K562 (cell line): Measurements from ENCODE around the gene RDH13. TPM values are rescaled to one million over a fixed set of nuclear protein-coding genes. Genes with fewer than 3 reads are reported as not detected.

Experiments
- ARNT ChIP-seq, 2 experiments: fragments of 450-650 bp; IDR thresholded peaks; 2 replicates each; pipeline ENCODE4 v1.6.1; 2016; ENCODE audit warnings: mild to moderate bottlenecking in 1 of 2
- CBX5 ChIP-seq: IDR thresholded peaks from 2 replicates; pipeline ENCODE4 v1.6.1; 2014; ENCODE audit warnings: low read depth, borderline replicate concordance
- ETS2 ChIP-seq: IDR thresholded peaks from 2 replicates; pipeline ENCODE4 v1.6.1; 2016; ENCODE audit warnings: borderline replicate concordance, missing genetic modification characterization, mild to moderate bottlenecking, moderate library complexity, missing compliant biosample characterization; ENCODE audit not compliant: poor library complexity, severe bottlenecking
- FOXK1 ChIP-seq: sonication (generic); formaldehyde crosslinking; IDR thresholded peaks from 2 replicates; pipeline ENCODE4 v1.8.0; 2022; ENCODE audit warnings: missing genetic modification reagents, mild to moderate bottlenecking, borderline replicate concordance
- HDAC8 ChIP-seq: fragments of 450-650 bp; IDR thresholded peaks from 2 replicates; pipeline ENCODE4 v1.6.1; 2016; ENCODE audit warnings: mild to moderate bottlenecking, missing genetic modification characterization, moderate library complexity, missing compliant biosample characterization
- HNRNPUL1 ChIP-seq: fragments of 200-400 bp; formaldehyde crosslinking; IDR thresholded peaks from 2 replicates; pipeline ENCODE4 v1.6.1; 2017; ENCODE audit warnings: low read length
- KLF16 ChIP-seq: IDR thresholded peaks from 2 replicates; pipeline ENCODE4 v1.6.1; 2016; ENCODE audit warnings: antibody characterized with exemption
- MEF2A ChIP-seq: IDR thresholded peaks from 2 replicates; pipeline ENCODE4 v1.6.1; 2011; ENCODE audit warnings: low read depth, mild to moderate bottlenecking, low read length, moderate library complexity; ENCODE audit not compliant: control insufficient read depth
- SMARCC2 ChIP-seq: fragments of 450-650 bp; IDR thresholded peaks from 2 replicates; pipeline ENCODE4 v1.6.1; 2017; ENCODE audit warnings: antibody characterized with exemption, moderate library complexity, mild to moderate bottlenecking, low read depth
- SRSF3 ChIP-seq: fragments of 200-400 bp; formaldehyde crosslinking; IDR thresholded peaks from 2 replicates; pipeline ENCODE4 v1.6.1; 2016; ENCODE audit warnings: mild to moderate bottlenecking, low read length, moderate library complexity; ENCODE audit not compliant: insufficient read depth
- TBL1XR1 ChIP-seq, 2 experiments: IDR thresholded peaks; 2 replicates each; pipeline ENCODE4 v1.6.1; 2012; ENCODE audit warnings: improper control_type of control experiment in 2 of 2, low read length in 2 of 2, mild to moderate bottlenecking in 1 of 2
- ZFP36 ChIP-seq: fragments of 150-350 bp; IDR thresholded peaks from 2 replicates; pipeline ENCODE4 v1.6.1; 2018; ENCODE audit warnings: low read length, low read depth; ENCODE audit not compliant: partially characterized antibody
- polyA plus RNA-seq, 8 experiments: library from polyadenylated mRNA; depleted of rRNA in 4 of 8; stranded (reverse) in 5 of 8; unstranded in 3 of 8; fragments of >200 nt; fragmentation: Nextera tagmentation in 2 of 8; fragmentation: Illumina TruSeq in 1 of 8; extraction: Ambion mirVana in 2 of 8; extraction: Trizol in 1 of 8; gene quantifications; 2 replicates each; pipeline versions ENCODE4 v1.2.1 to v1.2.3, GENCODE V29; 2011 to 2014; ENCODE audit warnings: inconsistent platforms in 1 of 8, missing spikeins in 1 of 8
- total RNA-seq, 7 experiments: library from RNA; depleted of rRNA in 6 of 7; stranded (reverse); fragments of >200 nt in 6 of 7; fragmentation: Illumina TruSeq in 2 of 7; extraction: Trizol in 2 of 7; gene quantifications; 2 replicates each; pipeline versions ENCODE4 v1.2.1 to v1.2.3, GENCODE V29; 2011 to 2021; ENCODE audit warnings: low replicate concordance in 1 of 7
- TF ChIP-seq, protein P1 (sequence below), 2 experiments: fragments of 450-650 bp in 1 of 2; sonication (generic) in 1 of 2; formaldehyde crosslinking in 1 of 2; IDR thresholded peaks; 2 replicates each; pipeline versions ENCODE4 v1.7.1 to v1.9.0; 2016 to 2022; ENCODE audit warnings: inconsistent platforms in 1 of 2, mild to moderate bottlenecking in 1 of 2, missing genetic modification reagents in 1 of 2
- TF ChIP-seq, protein P2 (sequence below): sonication (generic); formaldehyde crosslinking; IDR thresholded peaks from 2 replicates; pipeline ENCODE4 v1.8.0; 2022; ENCODE audit warnings: missing genetic modification reagents, mild to moderate bottlenecking, moderate library complexity, borderline replicate concordance
- TF ChIP-seq, protein P3 (sequence below): fragments of 450-650 bp; conservative IDR thresholded peaks from 2 replicates; pipeline ENCODE4 v1.6.1; 2016; ENCODE audit warnings: missing genetic modification characterization, low read depth, mild to moderate bottlenecking, control low read depth, missing compliant biosample characterization

RDH13 gene
- total and polyA plus RNA-seq, 9 of the 15 experiments (the other 6 are each of a cell fraction or from before 2014, with no cell fraction given): 7.5 to 70.3 (median 39.5) TPM

DNA sequence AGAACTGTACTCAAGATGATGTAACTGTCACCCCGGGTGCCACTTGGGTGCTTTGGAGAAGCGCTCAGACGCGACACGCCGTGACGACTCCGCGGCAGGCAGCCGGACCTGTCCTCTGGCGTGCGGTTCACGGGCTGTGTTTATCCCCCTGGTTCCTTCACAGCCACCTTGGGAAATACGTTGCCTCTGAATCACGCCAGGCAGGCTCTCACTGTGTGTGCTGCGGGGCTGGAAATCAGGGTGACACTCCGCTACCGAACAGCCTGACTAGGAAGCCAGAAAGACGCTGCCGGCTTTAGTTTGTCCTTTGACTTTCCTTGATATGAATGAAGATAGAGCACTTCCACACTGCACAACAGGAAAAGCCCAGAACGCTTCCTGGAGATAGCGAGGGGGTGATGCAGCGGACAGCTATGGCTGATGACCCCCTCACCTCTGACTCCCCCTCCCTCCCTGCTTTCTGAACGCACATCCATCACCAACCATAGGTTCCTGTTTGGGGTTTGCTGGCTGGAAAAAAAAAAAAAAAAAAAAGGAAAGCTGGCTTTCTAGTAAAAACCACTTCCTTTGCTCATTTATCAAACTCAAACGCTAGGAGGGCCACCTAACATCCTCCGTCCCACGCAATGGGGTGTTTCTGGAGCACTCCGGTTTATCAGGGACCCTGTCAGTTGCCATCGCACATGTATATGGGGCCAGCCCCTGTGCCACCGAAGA lies 21.2 kb downstream of the RDH13 start (continued):
- TF ChIP-seq HDAC8 (no peak), ZFP36 (no peak), CBX5 (no peak), SRSF3 (no peak), ETS2 (no peak), HNRNPUL1 (no peak), ARNT (IDR thresholded peaks at IDR 0.05) (peak in 1 of 2 experiments; percentile 49; a peak in 2 of 4 replicates), TBL1XR1 (IDR thresholded peaks at IDR 0.05; ENCODE audit: low read length in 2 of 2) (peak in 1 of 2 experiments; percentile 74; a peak in 2 of 4 replicates), FOXK1 (CRISPR knock-in tag) (no peak), MEF2A (no peak), SMARCC2 (0 out of 2 replicates have a peak, but pooled peaks have one; percentile 26), KLF16 (no peak)
- TF ChIP-seq, protein P1, sequence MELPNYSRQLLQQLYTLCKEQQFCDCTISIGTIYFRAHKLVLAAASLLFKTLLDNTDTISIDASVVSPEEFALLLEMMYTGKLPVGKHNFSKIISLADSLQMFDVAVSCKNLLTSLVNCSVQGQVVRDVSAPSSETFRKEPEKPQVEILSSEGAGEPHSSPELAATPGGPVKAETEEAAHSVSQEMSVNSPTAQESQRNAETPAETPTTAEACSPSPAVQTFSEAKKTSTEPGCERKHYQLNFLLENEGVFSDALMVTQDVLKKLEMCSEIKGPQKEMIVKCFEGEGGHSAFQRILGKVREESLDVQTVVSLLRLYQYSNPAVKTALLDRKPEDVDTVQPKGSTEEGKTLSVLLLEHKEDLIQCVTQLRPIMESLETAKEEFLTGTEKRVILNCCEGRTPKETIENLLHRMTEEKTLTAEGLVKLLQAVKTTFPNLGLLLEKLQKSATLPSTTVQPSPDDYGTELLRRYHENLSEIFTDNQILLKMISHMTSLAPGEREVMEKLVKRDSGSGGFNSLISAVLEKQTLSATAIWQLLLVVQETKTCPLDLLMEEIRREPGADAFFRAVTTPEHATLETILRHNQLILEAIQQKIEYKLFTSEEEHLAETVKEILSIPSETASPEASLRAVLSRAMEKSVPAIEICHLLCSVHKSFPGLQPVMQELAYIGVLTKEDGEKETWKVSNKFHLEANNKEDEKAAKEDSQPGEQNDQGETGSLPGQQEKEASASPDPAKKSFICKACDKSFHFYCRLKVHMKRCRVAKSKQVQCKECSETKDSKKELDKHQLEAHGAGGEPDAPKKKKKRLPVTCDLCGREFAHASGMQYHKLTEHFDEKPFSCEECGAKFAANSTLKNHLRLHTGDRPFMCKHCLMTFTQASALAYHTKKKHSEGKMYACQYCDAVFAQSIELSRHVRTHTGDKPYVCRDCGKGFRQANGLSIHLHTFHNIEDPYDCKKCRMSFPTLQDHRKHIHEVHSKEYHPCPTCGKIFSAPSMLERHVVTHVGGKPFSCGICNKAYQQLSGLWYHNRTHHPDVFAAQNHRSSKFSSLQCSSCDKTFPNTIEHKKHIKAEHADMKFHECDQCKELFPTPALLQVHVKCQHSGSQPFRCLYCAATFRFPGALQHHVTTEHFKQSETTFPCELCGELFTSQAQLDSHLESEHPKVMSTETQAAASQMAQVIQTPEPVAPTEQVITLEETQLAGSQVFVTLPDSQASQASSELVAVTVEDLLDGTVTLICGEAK (IDR thresholded peaks at IDR 0.05): 0 out of 2 replicates have a peak, but pooled peaks have one; percentile 38
- TF ChIP-seq, protein P1 (CRISPR knock-in tag; IDR thresholded peaks at IDR 0.05): no peak
- TF ChIP-seq, protein P2, sequence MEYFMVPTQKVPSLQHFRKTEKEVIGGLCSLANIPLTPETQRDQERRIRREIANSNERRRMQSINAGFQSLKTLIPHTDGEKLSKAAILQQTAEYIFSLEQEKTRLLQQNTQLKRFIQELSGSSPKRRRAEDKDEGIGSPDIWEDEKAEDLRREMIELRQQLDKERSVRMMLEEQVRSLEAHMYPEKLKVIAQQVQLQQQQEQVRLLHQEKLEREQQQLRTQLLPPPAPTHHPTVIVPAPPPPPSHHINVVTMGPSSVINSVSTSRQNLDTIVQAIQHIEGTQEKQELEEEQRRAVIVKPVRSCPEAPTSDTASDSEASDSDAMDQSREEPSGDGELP: no peak; the same call in 1 of the 2 replicates
- TF ChIP-seq, protein P3, sequence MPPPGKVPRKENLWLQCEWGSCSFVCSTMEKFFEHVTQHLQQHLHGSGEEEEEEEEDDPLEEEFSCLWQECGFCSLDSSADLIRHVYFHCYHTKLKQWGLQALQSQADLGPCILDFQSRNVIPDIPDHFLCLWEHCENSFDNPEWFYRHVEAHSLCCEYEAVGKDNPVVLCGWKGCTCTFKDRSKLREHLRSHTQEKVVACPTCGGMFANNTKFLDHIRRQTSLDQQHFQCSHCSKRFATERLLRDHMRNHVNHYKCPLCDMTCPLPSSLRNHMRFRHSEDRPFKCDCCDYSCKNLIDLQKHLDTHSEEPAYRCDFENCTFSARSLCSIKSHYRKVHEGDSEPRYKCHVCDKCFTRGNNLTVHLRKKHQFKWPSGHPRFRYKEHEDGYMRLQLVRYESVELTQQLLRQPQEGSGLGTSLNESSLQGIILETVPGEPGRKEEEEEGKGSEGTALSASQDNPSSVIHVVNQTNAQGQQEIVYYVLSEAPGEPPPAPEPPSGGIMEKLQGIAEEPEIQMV (tag): no peak
